HG03342 (cell line): ENCODE measurements around the gene NMNAT1.
"Not testable (repeated sequence)": the region's sequence is repeated elsewhere in the genome, so short reads cannot be mapped to it uniquely, and the experiment has no call there.

ENCODE experiments used
- ATAC-seq: cut with Tn5 transposase; IDR thresholded peaks from one replicate; pipeline ENCODE4 v1.9.1; 2021; ENCODE audit warnings: mild to moderate bottlenecking, moderate library complexity; ENCODE audit not compliant: unreplicated experiment

Gene NMNAT1

DNA sequence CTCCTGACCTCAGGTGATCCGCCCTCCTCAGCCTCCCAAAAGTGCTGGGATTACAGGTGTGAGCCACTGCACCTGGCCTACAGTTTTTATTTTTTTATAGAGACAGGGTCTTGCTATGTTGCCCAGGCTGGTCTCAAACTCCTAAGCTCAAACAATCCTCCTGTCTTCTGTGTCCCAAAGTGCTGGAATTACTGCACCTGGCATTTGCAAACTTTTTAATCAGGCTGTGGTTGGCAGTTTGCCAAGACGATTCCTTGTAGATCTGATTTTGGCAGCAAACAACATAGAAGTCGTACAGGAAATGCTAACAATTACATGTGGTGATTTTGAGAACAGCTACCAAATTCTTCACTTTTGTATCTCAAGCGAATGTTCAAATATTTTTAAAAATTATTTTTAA is 63.9 kb downstream of the NMNAT1 start:
- ATAC-seq, result no peak

DNA sequence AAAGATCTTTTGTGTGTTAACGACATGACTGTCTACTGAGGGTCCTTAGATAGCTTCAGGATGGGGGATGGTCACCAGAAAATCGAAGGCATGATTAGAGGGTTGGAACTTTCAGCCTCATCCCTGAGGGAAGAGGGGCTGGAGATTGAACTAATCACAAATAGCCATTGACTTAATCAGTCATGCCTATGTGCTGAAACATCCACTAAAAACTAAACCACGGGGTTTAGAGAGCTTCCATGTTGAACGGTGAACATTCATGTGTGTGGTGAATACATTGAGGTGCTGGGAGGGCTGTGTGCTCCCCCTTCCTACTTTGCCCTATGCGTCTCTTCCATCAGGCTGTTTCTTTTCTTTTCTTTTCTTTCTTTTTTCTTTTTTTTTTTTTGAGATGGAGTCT is 70.7 kb downstream of the NMNAT1 start:
- no peak for ATAC-seq

- ATAC-seq, result no peak
Observed at GRCh38 chr1:10019561-10019960, 76.3 kb downstream of the NMNAT1 start.

GRCh38 chr1:10020086-10020485 is 76.8 kb downstream of the NMNAT1 start:
- no peak for ATAC-seq

DNA sequence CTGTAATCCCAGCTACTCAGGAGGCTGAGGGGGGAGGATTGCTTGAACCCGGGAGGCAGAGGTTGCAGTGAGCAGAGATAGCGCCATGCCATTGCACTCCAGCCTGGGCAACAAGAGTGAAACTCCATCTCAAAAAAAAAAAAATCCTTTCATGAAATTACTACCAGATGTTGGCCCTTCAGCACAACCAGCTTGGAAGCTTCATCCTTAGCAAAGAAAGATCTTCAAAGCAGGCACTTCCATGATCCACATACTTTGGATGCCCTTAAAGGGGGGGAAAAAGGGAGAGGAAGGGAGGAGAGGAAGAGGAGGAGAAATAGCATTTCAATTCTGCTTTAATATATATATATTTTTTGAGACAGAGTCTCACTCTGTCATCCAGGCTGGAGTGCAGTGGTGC is 77.4 kb downstream of the NMNAT1 start:
- ATAC-seq, result not testable (repeated sequence)

DNA sequence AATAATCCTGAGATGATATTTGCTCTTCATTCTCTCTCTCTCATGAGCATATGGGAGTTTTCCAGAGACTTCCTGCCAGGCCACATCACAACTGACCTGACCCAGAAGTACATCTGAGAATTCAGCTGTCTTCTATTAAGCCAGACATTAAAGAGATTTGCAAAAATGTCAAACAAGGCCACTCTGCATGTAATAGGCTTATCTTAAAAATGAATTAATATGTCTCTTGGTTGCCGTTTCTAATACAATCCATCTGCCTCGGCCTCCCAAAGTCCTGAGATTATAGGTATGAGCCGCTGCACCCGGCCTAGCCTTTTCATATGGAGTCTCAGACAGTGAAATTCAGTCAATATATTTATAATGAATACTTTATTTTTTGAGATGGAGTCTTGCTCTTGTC is 78.7 kb downstream of the NMNAT1 start:
- not testable (repeated sequence) for ATAC-seq

DNA sequence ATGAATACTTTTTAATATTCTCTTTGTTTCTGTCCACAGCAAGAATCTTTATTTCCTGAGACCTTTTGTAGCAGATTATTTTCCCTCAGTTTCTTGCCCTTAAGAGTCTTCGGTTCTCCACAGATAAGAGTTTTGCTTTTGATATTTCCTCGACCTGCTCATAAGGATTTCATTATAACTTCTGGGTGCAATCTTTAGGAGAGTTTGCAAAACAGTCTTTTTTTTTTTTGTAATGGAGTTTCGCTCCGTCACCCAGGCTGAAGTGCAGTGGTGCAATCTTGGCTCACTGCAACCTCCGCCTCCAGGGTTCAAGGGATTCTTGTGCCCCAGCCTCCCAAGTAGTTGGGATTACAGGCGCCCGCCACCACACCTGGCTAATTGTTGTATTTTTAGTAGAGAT is 79.4 kb downstream of the NMNAT1 start:
- no peak for ATAC-seq

DNA sequence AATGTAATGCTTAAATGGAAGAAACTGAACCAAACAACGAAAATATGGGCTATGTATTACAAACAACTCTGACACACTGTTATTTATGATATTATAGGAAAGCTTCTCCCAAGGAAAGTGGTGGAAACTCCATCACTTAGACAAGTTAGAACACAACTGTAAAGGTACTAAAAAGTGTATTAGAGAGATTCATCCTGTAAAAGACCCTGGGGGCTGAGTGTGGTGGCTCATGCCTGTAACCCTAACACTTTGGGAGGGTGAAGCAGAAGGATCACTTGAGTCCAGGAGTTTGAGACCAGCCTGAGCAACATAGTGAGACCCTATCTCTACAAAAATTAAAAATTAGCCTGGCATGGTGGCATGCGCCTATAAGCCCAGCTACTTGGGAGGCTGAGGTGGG is 82.1 kb downstream of the NMNAT1 start:
- no peak for ATAC-seq

GRCh38 chr1:10027027-10027426 is 83.8 kb downstream of the NMNAT1 start:
- no peak for ATAC-seq

DNA sequence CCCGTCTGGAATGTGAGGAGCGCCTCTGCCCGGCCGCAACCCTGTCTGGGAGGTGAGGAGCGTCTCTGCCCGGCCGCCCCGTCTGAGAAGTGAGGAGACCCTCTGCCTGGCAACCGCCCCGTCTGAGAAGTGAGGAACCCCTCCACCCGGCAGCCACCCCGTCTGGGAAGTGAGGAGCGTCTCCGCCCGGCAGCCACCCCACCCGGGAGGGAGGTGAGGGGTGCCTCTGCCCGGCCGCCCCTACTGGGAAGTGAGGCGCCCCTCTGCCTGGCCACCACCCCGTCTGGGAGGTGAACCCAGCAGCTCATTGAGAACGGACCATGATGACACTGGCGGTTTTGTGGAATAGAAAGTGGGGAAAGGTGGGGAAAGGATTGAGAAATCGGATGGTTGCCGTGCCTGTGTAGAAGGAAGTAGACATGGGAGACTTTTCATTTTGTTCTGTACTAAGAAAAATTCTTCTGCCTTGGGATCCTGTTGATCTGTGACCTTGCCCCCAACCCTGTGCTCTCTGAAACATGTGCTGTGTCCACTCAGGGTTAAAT is 85.8 kb downstream of the NMNAT1 start:
- not testable (repeated sequence) for ATAC-seq

- no peak for ATAC-seq
Observed at GRCh38 chr1:10031461-10031860, 88.2 kb downstream of the NMNAT1 start.

DNA sequence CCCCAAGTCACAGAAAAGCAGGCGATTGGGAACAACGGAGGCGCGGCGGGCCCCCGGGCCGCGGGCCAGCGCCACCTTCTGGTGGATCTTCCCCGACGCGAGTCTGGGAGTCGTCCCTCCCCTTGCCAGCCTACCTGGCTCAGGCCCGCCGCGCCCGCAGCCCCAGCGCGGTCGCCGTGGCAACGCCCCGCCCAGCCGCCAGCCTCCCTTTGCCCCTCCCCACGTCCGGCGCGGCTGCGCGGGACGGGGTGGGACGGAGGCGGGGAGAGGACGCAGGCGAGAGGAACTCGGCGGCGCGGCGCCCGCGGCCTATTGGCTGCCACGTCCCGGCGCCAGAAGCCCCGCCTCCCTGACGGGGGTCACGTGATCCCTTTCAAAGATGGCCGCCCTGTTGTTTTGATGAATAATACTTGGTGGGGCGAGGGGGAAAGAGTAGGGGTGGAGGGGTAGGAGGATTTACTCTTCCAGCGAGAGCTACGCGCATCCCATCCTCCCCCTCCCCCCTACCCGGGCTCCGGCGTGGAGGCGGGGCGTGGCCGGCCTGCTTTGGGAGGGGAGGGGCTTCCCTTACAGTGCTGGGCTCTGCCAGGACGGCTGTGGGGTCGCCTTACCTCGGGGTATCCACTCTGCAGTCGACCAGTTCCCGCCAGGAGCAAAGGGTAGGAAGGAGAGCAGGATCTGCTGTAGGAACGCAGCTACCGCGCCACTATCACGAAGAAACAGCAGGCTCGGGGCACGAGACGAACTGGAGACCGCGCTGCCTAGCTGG is 89.5 kb downstream of the NMNAT1 start, which contains the start of gene UBE4B:
Gene UBE4B (plus strand): TSS at position 369 of the 769 bp plus-strand sequence. CDS start 713 bp downstream, outside the sequence.
- ATAC-seq, result peak; percentile 94

- peak; percentile 4 for ATAC-seq
Observed at GRCh38 chr1:10033359-10033845, 90.1 kb downstream of the NMNAT1 start.
